ENCODE measurements around the gene TSPEAR.
"Not testable (repeated sequence)": the region's sequence is repeated elsewhere in the genome, so short reads cannot be mapped to it uniquely, and the experiment has no call there.

Gene TSPEAR

DNA sequence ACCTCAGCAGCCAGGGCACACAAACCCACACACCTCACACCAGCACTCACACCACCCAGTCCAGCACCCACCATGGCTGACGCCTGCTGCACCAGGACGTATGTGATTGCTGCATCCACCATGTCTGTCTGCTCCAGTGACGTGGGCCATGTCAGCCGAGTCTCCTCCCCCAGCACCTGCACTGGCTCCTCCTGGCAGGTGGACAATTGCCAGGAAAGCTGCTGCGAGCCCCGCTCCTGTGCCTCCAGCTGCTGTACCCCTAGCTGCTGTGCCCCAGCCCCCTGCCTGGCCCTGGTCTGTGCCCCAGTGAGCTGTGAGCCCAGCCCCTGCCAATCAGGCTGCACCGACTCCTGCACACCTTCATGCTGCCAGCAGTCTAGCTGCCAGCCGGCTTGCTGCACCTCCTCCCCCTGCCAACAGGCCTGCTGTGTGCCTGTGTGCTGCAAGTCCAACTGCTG, 99.3 kb downstream of the TSPEAR start, which contains the start of gene KRTAP10-8:
TSS of gene KRTAP10-8 (plus strand) at position 51 of the 458 bp plus-strand sequence. CDS start at position 73, 22 bp downstream.
- no peak within 1 kb of the TSS for H3K4me3 ChIP-seq (ENCODE audit: low read length)
- no peak for TF ChIP-seq ZNF274 (IDR thresholded peaks at IDR 0.05; ENCODE audit: low read depth, low read length)

DNA sequence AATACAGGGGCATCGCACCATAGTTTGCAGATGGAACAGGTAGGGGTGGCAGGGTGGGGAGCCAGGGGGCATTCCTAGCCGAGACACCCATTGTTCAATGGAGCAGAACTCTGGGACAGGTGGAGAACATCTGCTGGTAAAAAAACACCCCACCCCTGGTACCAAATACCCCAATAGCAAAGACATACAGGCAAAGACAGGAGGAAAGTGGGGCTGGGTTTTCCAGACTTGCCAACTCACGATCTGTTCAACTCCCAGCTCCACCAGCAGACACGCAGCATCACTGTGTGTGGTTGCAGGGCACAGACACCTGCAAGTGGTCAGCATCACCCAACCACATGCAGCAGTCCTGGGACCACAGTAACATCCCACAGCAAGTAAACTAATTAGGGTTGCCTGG, 99.8 kb downstream of the TSPEAR start:
- TF ChIP-seq ZNF274 (IDR thresholded peaks at IDR 0.05; ENCODE audit: low read depth, low read length), result no peak
- no peak overlapping the region for H3K4me3 ChIP-seq (ENCODE audit: low read length)

DNA sequence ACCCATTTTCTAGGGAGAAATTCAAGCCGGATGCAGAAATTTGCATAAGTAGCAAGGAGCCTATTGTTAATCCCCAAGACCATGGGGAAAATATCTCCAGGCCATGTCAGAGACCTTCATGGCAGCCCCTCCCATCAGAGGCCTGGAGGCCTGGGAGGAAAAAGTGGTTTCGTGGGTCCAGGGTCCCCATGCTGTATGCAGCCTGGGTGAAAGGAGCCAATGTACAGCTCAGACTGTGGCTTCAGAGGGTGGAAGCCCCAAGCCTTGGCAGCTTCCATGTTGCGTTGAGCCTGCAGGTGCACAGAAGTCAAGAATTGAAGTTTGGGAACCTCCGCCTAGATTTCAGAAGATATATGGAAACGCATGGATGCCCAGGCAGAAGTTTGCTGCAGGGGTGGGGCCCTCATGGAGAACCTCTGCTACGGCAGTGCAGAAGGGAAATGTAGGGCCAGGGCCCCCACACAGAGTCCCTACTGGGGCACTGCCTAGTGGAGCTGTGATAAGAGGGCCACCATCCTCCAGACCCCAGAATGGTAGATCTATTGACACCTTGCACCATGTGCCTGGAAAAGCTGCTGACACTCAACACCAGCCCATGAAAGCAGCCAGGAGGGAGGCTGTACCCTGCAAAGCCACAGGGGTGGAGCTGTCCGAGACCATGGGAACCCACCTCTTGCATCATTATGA, 101.1 kb downstream of the TSPEAR start:
- not testable (repeated sequence) for H3K4me3 ChIP-seq (ENCODE audit: low read length)

DNA sequence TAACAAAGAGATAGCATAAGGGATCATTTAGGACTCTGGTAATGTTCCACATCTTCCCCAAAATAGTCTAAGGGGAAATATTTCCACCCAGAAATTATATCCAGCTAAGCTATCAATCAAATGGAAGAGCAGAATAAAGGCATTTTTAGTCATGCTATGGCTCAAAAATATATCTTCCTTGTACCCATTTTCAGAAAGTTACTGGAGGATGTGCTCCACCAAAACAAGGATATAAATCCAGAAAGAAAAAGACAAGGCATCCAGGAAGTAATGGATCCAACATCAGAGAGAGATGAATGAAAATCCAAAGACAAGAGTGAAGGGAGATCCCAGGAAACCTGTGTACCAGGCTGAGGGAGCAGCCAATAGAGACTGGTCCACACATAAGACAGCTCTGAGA, 102.2 kb downstream of the TSPEAR start:
- TF ChIP-seq ZNF274 (IDR thresholded peaks at IDR 0.05; ENCODE audit: low read depth, low read length), result no peak
- no peak overlapping the region for H3K4me3 ChIP-seq (ENCODE audit: low read length)

DNA sequence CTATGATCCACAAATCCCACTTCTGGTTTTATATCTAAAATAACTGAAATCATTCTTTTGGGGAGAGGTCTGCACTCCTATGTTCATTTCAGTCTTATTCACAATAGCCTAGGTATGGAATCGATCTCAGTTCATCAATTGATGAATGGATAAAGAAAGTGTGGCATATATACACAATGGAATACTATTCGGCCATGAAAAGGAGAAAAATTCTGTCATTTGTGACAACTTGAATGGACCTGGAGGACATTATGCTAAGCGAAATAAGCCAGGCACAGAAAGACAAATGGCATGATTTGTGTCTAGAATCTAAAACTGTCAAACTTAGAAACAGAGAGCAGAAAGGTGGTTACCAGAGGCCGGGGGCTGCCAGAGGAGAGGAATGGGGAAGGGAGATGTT, 104.9 kb downstream of the TSPEAR start:
- no peak overlapping the region for H3K4me3 ChIP-seq (ENCODE audit: low read length)
- no peak for TF ChIP-seq ZNF274 (IDR thresholded peaks at IDR 0.05; ENCODE audit: low read depth, low read length)

DNA sequence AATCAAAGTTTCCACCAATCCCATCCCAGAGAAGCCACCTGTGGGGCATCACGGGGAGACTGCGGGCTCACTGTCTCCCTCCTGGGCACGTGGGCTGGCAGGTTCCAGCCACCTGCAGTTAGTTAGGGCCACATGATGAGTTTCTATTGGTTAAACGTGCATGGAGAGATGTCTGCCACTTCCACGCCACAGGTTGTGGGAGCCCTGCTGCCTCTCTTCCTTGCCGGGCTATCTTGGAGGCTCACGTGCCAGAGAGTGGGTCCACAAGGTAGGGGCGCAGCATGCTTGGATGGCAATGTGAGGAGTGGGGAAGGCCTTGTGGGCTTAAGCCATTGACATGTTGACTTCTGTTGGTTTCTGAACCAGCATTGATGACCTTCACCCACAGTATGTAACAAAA, 107.5 kb downstream of the TSPEAR start:
- TF ChIP-seq ZNF274 (IDR thresholded peaks at IDR 0.05; ENCODE audit: low read depth, low read length), result no peak
- no peak overlapping the region for H3K4me3 ChIP-seq (ENCODE audit: low read length)

DNA sequence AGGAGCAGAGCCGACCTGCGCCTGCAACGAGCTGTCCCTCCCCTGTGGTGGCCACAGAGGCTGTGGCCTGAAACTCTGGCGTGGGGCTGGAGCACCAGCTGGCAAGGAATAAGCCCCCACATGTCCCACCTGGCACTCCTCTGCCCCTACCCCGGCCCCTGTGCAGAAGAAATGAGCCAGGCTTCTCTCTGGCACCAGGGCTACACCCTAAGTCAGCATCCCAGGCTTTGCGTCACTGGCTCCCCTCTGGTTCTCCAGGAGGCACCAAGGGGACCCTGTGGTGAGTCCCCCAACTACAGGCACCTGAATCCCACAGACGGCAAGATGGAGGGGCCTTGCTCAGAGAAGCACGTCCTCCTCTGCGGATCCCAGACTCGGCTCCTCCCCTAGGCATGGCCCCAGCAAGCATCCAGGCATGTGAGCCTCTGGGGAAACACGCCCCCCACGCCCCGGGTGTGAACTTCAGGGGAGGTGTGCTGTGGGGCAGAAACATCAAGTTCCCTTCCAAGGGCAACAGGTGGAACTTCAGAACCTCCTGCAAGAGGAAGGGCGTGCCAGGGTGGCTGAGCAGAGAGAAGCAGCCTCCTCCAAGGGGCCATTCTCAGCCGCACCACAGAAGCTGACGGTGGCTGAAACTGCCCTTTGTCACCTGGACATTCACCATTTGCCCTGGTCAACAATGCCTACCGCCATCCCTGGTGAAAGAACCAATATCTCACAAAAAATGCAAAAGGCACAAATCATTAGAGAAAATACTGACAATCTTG, 108.1 kb downstream of the TSPEAR start:
- no peak for TF ChIP-seq ZNF274 (IDR thresholded peaks at IDR 0.05; ENCODE audit: low read depth, low read length)

DNA sequence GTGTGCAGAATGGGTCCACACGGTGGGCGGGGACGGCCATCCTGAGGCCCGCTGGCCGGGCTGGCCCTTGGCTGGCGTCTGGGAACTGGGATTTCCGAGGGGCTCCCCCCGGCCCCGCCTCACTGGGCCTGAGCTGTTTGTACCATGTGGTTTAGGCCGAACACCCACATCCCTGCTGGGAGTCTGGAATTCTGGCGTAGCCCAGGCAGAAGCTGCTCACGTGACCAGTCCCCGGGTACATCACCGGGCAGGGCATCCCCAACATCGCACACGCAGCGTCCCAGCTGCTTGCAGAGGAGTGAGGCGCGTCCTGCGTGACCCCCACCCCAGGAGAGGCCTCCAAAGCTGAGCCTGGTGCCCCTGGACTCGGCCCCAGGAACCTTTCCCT, 108.9 kb downstream of the TSPEAR start:
- H3K4me3 ChIP-seq (ENCODE audit: low read length), result no peak overlapping the region
- no peak for TF ChIP-seq ZNF274 (IDR thresholded peaks at IDR 0.05; ENCODE audit: low read depth, low read length)

More for the DNA sequence above, 108.1 kb downstream of the TSPEAR start:
- no peak overlapping the region for H3K4me3 ChIP-seq (ENCODE audit: low read length)

DNA sequence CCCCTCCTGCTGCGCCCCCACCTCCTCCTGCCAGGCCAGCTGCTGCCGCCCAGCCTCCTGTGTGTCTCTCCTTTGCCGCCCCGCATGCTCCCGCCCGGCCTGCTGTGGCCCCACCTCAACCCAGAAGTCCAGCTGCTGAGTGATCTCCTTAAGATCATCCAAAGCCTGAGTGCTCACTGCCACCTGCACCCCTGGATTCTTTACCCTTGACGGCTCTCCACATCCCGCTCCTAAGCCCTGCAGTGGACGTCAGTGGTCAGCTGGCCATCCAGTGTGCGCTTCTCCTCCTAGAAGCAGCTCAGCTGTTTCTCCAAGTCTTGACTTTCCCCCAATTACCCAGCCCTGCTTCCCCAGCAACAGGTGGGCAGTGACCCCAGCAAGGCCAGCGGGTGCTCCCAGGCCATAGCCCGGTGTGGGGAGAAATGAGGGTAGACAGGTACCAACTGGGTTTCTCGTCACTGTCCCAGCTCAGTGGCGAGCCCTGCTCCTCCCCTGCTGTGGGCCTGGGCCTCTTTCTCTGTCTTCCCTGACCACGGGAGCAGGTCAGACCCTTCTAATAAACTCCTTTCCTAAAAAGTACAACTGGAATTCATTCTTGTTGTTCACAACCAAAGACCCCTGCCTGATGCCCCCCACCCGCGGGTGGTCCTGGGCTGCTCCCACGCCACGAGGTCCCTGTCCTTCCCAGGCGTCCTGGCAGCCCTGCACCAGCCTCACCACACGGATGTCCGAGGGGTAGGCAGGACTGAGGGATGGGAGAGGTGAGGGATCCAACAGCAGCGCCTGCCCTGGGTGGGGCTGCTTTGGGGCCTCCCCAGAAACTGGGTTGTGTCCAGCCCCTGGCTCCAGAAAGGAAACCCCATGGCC, 109.5 kb downstream of the TSPEAR start:
- no peak overlapping the region for H3K4me3 ChIP-seq (ENCODE audit: low read length)
- TF ChIP-seq ZNF274 (IDR thresholded peaks at IDR 0.05; ENCODE audit: low read depth, low read length), result no peak

DNA sequence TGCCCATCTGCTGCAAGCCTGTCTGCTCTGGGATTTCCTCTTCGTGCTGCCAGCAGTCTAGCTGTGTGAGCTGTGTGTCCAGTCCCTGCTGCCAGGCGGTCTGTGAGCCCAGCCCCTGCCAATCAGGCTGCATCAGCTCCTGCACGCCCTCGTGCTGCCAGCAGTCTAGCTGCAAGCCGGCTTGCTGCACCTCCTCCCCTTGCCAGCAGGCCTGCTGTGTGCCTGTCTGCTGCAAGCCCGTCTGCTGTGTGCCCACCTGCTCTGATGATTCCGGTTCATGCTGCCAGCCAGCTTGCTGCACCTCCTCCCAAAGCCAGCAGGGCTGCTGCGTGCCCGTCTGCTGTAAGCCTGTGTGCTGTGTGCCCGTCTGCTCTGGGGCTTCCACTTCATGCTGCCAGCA, 110.3 kb downstream of the TSPEAR start:
- not testable (repeated sequence) for H3K4me3 ChIP-seq (ENCODE audit: low read length)

DNA sequence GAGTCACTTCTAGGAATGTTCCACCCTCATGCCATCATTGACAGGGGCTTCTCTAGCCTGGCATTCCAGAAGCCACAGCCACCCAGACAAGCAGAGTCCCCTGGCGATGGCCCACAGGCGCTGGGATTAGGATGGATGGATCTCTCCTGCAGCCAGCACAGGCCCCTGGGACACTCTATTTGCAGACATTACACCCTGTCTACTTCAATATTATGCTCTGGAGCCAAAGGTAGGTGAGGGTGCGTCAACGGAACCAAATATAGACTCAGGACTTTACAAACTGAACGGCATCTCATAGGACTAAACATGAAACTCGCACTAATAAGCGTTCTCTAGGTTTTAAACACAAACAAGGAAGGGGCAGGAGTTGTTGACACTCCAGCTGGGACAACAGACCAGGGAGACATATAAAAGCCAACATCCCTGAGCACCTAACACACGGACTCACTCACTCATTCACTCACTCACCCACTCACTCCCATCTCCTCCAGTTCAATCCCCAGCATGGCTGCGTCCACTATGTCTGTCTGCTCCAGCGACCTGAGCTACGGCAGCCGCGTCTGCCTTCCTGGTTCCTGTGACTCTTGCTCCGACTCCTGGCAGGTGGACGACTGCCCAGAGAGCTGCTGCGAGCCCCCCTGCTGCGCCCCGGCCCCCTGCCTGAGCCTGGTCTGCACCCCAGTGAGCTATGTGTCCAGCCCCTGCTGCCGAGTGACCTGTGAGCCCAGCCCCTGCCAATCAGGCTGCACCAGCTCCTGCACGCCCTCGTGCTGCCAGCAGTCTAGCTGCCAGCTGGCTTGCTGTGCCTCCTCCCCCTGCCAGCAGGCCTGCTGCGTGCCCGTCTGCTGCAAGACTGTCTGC, 111.0 kb downstream of the TSPEAR start, which contains the start of gene KRTAP10-7:
TSS of gene KRTAP10-7 (plus strand) at position 480 of the 861 bp plus-strand sequence. CDS start at position 505, 25 bp downstream.
- not testable (repeated sequence) for H3K4me3 ChIP-seq (ENCODE audit: low read length)

DNA sequence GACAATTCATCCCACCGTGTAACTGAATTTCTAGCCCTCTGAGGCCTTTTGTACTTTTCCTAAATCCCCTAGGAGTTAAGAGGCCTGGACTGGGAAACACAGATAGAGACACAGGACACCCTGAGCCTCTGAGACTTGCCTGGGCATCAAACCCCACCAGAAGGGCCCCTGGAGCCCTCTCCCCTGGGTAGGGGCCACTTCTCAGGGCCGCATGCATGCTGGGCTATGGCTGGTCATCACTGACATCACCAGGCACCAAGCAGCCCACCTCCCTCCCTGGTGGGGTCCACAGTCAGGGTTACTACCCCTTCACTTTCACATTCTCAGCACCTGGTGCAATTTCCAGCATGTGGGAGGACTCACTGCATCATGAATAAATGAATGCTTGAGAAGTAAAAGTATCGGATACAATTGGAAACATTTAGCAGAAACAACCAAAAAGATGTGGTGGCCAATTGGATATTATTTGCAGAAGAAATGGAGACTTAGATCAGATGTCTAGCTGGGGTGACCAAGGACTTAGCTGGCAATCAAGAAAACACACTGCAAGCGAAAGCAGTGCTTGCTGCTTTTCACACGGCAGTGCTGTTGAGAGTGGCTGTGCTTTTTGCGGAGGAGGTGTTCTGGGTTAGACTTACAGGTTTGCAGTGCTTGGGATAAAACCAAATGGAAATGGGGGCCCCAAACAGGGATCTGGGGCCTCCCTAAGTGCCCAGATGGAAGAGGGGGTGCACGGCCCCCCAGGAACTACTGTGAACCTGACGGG, 111.9 kb downstream of the TSPEAR start:
- TF ChIP-seq ZNF274 (IDR thresholded peaks at IDR 0.05; ENCODE audit: low read depth, low read length), result no peak
- H3K4me3 ChIP-seq (ENCODE audit: low read length), result no peak overlapping the region

DNA sequence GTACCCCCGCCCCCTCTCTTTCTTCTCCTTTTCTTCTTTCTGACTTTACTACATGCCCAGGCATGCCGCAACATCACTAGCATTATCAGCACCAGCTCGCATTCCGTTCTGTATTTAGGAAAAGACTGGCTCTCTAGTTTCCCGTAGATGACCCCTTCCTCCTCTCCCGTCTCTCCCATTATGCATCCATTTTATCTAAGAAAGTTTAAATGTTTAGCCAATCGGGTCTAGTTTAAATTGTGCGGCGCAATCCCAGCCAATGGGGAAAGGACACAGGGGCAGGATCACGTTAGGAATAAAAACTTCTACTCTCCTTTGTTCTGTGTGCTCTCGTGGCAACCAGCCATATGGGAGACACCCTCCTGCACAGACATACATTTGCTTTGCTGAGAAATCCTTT, 113.3 kb downstream of the TSPEAR start:
- TF ChIP-seq ZNF274 (IDR thresholded peaks at IDR 0.05; ENCODE audit: low read depth, low read length), result no peak

More for the DNA sequence above, 113.3 kb downstream of the TSPEAR start:
- H3K4me3 ChIP-seq (ENCODE audit: low read length), result no peak overlapping the region
